A673 (cell line): Measurements from ENCODE around the gene POLR2M. TPM values are rescaled to one million over a fixed set of nuclear protein-coding genes. Genes with fewer than 3 reads are reported as not detected.

ENCODE experiments used
- BruUV-seq: library from RNA; stranded (reverse); fragments of 400-500 nt; replicated peaks from 2 replicates; lab custom pipeline; 2021; lab: Mats Ljungman, UMichigan
- CTCF ChIA-PET: fragments of 300-600 bp; sonication (Branson Sonifier 250); formaldehyde crosslinking; loops from one replicate; lab custom pipeline; 2022; ENCODE audit warnings: antibody characterized with exemption; lab: Charles Lee
- POLR2A ChIA-PET: fragments of 300-600 bp; sonication (Branson Sonifier 250); formaldehyde crosslinking; loops from one replicate; lab custom pipeline; 2022; ENCODE audit warnings: antibody characterized with exemption; ENCODE audit not compliant: low non-redundant PET; lab: Charles Lee
- DNase-seq: peaks from one replicate; pipeline ENCODE4 v3.0.0-alpha.2; 2015; ENCODE audit warnings: low spot score
- H3K27ac ChIP-seq: fragments of 200-600 bp; sonication (generic); 2 replicates; pipeline ENCODE4 v1.5.1; 2016; ENCODE audit warnings: mixed run types, low read depth, mild to moderate bottlenecking, mixed read lengths, antibody characterized with exemption, low read length; ENCODE audit not compliant: poor library complexity, severe bottlenecking
- H3K27me3 ChIP-seq: fragments of 200-600 bp; sonication (generic); replicated peaks from 2 replicates; pipeline ENCODE4 v1.6.1; 2017; ENCODE audit warnings: mixed run types, low read depth, mild to moderate bottlenecking, mixed read lengths, antibody characterized with exemption, low read length; ENCODE audit not compliant: insufficient read depth, poor library complexity
- H3K36me3 ChIP-seq: fragments of 200-600 bp; sonication (generic); 2 replicates; pipeline ENCODE4 v1.6.1; 2016; ENCODE audit warnings: mixed run types, mild to moderate bottlenecking, mixed read lengths, antibody characterized with exemption, low read length; ENCODE audit not compliant: insufficient read depth, poor library complexity, severe bottlenecking
- H3K4me1 ChIP-seq: fragments of 200-600 bp; sonication (generic); 2 replicates; pipeline ENCODE4 v1.6.1; 2017; ENCODE audit warnings: mixed run types, mild to moderate bottlenecking, mixed read lengths, antibody characterized with exemption, low read length; ENCODE audit not compliant: insufficient read depth, poor library complexity, severe bottlenecking
- H3K4me3 ChIP-seq: fragments of 200-600 bp; sonication (generic); 2 replicates; pipeline ENCODE4 v1.5.1; 2016; ENCODE audit warnings: low read depth, mixed run types, mild to moderate bottlenecking, mixed read lengths, low read length; ENCODE audit not compliant: poor library complexity, severe bottlenecking
- H3K9me3 ChIP-seq: fragments of 200-600 bp; sonication (generic); 2 replicates; pipeline ENCODE4 v1.6.1; 2016; ENCODE audit warnings: mixed run types, low read depth, mild to moderate bottlenecking, mixed read lengths, antibody characterized with exemption, low read length; ENCODE audit not compliant: poor library complexity, severe bottlenecking
- EZH2 ChIP-seq: fragments of 200-600 bp; sonication (generic); IDR thresholded peaks from 2 replicates; pipeline ENCODE4 v1.6.1; 2017; ENCODE audit warnings: borderline replicate concordance, low read depth, mild to moderate bottlenecking, mixed read lengths, antibody characterized with exemption, low read length; ENCODE audit not compliant: poor library complexity, severe bottlenecking
- intact Hi-C: fragments of 100-400 bp; cut with micrococcal nuclease; formaldehyde crosslinking; loops from one replicate; pipeline ENCODE4 v1.10.0; 2022; ENCODE audit not compliant: unreplicated experiment
- total RNA-seq: library from RNA; stranded (reverse); gene quantifications from 2 replicates; pipeline ENCODE4 v1.2.3, GENCODE V29; 2021
- TF ChIP-seq, protein P1 (sequence below): fragments of 300-800, 200-600 bp; sonication (generic); conservative IDR thresholded peaks from 2 replicates; pipeline ENCODE4 v1.5.1; 2017; ENCODE audit warnings: low read depth, mild to moderate bottlenecking, antibody characterized with exemption, low read length, moderate library complexity, mixed read lengths

POLR2M gene
- total RNA-seq, 1 experiment from 2014 or later: 115 TPM

DNA sequence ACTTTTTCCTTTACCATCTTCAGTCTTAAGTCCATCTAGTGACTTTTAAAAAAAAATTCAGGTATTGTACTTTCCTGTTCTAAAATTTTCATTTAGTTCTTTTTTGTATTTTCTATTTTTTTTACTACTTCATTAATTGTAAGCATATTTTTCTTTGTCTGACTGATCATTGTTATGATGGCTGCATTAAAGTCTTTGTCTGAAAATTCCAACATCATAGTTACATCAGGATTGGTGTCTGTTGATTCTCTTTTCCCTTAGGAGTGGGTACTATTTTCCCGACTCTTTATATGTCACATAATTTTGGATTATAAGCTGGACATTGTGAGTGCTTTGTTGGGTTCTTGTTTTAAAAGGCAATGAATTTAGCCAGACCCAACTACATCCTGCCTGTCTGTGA is 34.9 kb upstream of the POLR2M start:
- no peak for DNase-seq
- no peak overlapping the region for H3K4me3 ChIP-seq
- TF ChIP-seq EZH2: no peak
- H3K4me1 ChIP-seq: no peaks in the 10 kb centered on the region
- peaks cover 8% of the 10 kb centered on the region for H3K27me3 ChIP-seq
- no peak overlapping the region for H3K27ac ChIP-seq
- ChIA-PET CTCF (no interaction called here), POLR2A (no interaction called here)
- H3K36me3 ChIP-seq: no peaks in the 10 kb centered on the region
- intact Hi-C loops: no loop called here
- no peaks in the 10 kb centered on the region for H3K9me3 ChIP-seq
- BruUV-seq: no TSS peak

DNA sequence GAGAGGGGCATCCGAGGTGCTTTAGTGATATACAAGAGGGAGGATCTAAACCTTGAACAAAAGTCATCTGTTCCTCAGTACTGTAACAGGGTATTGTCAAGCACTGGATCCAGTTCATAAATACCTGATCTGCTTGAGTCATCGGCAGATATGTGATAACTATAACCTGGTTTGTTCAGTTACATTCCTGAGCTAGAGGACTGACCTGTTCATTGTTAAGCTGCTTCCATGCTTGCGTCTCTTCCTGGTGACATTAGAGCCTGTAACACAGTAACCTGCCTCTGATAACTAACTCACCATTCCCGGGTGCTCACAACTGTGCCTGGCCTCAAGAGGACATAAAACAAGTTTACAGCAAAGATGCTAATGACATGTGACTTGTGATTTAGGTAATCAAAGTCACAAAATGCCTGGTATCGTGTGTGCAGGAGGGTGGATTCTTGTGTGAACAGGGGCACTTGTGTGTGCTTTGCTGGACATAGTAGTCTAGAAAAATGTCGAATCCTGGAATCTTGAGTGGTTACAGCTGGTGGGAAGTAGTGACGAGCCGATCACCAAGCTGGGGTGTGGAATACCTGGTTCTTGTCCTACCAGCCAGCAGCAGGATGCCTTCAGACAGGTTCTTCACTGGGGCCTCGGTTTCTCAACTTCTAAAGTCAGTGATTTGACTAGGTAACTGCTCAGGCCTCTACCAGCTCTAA is 30.9 kb upstream of the POLR2M start:
- H3K9me3 ChIP-seq: no peaks in the 10 kb centered on the region
- TF ChIP-seq EZH2: no peak
- TF ChIP-seq, protein P1, sequence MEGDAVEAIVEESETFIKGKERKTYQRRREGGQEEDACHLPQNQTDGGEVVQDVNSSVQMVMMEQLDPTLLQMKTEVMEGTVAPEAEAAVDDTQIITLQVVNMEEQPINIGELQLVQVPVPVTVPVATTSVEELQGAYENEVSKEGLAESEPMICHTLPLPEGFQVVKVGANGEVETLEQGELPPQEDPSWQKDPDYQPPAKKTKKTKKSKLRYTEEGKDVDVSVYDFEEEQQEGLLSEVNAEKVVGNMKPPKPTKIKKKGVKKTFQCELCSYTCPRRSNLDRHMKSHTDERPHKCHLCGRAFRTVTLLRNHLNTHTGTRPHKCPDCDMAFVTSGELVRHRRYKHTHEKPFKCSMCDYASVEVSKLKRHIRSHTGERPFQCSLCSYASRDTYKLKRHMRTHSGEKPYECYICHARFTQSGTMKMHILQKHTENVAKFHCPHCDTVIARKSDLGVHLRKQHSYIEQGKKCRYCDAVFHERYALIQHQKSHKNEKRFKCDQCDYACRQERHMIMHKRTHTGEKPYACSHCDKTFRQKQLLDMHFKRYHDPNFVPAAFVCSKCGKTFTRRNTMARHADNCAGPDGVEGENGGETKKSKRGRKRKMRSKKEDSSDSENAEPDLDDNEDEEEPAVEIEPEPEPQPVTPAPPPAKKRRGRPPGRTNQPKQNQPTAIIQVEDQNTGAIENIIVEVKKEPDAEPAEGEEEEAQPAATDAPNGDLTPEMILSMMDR: no peak
- DNase-seq: no peak
- POLR2A ChIA-PET: no interaction called here
- intact Hi-C loops: no loop called here
- CTCF ChIA-PET: no interaction called here
- H3K36me3 ChIP-seq: no peaks in the 10 kb centered on the region
- no peak overlapping the region for H3K27ac ChIP-seq
- no TSS peak for BruUV-seq
- H3K4me3 ChIP-seq: no peak overlapping the region
- H3K4me1 ChIP-seq: no peaks in the 10 kb centered on the region
- H3K27me3 ChIP-seq: peaks cover 6% of the 10 kb centered on the region

DNA sequence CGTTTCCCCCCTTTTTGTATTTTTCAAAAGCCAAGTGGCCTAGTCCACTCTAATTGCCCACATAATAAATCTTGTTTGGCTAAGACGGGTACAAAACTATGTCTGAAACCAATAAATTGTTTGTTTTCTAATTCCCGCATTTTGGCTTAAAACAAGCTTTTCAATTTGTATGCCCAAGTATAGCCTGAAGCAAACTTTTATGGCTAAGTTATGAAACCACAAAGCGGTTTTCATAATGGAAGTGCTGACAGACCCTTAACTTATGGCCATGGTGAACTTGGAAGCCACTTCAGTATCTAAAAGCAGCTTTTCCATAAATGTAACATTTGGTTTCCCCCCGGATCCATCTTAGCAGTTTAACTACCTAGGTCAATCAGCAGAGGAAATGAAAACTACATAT is 29.9 kb upstream of the POLR2M start:
- H3K27me3 ChIP-seq: no peaks in the 10 kb centered on the region
- TF ChIP-seq, protein P1: no peak
- no peak for DNase-seq
- intact Hi-C loops: no loop called here
- H3K27ac ChIP-seq: no peak overlapping the region
- POLR2A ChIA-PET: no interaction called here
- H3K9me3 ChIP-seq: no peaks in the 10 kb centered on the region
- no peak overlapping the region for H3K4me3 ChIP-seq
- H3K36me3 ChIP-seq: no peaks in the 10 kb centered on the region
- H3K4me1 ChIP-seq: no peaks in the 10 kb centered on the region
- CTCF ChIA-PET: no interaction called here
- BruUV-seq: no TSS peak

DNA sequence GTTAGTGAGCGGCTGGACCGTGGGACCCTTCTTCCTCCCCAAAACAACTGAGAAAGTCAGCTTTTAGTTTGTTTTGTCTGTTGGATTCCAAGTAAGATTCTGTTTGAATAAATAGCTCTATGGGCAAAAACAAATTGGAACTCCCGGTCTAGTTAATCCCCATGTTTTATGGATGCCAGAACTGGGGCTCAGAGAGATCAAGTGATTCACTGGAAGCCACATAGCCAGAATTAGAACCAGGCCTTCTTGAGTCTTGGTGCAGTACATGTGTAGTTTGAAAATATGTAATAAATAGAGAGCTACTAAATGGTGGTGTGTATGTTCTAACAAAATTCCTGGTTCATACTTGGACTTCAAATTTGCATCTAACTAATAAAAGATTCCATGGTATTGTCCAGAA is 29.3 kb upstream of the POLR2M start:
- Histone ChIP-seq H3K9me3 (no peaks in the 10 kb centered on the region), H3K4me1 (no peaks in the 10 kb centered on the region), H3K36me3 (no peaks in the 10 kb centered on the region), H3K4me3 (no peak overlapping the region), H3K27ac (no peak overlapping the region), H3K27me3 (no peaks in the 10 kb centered on the region)
- intact Hi-C loops: no loop called here
- TF ChIP-seq, protein P1: no peak
- no TSS peak for BruUV-seq
- no peak for DNase-seq
- POLR2A ChIA-PET: interaction anchor here (0.6 kb wide), 1 partner anchor 34 kb away, joined by 7 read pairs; no protein-coding TSS in a partner anchor
- CTCF ChIA-PET: no interaction called here
